SKM-1 treated with dmso at 0.1 percent for 144 hours (cell line): Measurements from ENCODE around the gene PLXNA4.

Experiments
- DNase-seq: peaks from one replicate; lab custom pipeline; 2025; ENCODE audit not compliant: unreplicated experiment; lab: John Stamatoyannopoulos, UW

PLXNA4 gene

DNA sequence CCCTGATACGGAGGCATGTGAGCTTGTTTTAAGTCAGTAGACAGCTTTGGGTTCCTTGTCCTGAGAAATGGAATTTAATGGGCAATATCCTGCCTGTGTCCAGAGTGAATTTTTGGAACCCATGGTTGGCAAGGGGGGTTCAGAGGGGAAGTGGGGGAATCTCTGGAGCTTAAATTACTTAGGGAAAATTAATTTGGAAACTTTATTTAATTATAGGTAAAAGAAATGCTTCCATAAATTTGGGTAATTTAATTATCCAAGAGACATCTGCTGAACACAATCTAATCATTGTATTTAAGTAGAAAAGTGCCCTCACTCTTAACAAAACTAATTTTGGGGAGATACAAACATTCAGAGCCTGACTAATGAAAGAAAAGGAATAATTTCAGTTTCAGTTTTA is 99.7 kb downstream of the PLXNA4 start:
- DNase-seq, result no peak

GRCh38 chr7:132475669-132476116 is 100.6 kb downstream of the PLXNA4 start:
- DNase-seq, result no peak

DNA sequence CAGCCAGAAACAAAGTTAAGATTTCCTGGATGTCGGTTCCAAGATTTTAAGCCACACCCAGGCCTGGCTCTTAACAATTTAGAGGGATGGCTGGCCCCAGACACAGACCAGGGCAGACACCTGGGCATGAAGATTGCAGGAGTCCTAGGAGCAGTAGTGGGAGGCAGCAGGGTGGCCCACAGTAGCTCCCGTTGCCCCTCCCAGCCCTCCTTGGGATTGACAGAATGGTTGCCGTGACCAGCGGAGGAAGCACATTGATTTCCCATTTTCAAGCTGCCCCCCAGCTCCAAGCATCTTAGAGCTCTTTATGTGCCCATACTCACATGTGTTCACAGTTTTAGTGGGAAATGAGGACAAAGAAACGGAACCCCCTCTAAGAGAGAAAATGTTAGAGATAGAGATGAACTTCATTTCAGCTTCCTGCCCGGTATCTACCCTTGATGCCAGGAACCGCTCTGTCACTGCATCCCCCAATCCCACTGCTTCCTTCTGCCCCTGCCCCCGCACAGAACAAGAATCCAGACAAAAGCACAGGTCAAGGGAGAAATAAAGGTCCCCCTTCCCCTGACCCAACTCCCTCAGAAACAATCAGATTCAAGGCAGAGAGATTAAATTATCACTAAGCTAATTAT is 101.1 kb downstream of the PLXNA4 start:
- no peak for DNase-seq

DNA sequence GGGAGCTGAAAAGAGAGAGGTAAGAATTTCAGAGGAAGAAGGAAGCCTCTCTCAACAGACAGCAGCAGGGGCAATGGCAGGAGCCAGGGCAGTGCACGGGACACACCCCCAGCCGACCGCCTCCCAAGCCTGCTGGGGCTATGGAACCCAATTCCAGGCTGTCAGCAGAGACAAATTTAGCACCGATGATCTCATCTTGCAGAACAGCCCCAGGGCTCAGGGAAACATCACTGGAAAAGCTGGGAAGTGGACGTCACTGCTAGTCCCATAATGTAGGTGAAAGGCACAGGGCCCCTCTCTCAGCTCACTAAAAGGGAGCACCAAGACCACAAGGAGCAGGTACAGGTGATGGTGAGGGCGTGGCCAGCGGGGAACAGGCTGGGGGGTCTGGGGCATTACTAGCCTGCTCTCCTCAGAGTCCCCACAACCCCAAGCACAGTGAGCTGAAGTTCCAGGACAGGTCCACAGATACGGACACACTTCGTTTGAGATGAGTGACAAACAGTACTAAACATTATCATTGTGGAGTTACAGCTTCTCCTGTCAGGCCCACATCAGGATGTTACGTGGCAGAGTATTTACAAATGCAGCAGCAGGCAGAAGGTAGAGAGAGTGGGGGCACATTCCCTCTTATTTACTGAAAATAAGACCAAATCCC is 103.7 kb downstream of the PLXNA4 start:
- no peak for DNase-seq

GRCh38 chr7:132471515-132471914 is 104.8 kb downstream of the PLXNA4 start:
- no peak for DNase-seq

DNA sequence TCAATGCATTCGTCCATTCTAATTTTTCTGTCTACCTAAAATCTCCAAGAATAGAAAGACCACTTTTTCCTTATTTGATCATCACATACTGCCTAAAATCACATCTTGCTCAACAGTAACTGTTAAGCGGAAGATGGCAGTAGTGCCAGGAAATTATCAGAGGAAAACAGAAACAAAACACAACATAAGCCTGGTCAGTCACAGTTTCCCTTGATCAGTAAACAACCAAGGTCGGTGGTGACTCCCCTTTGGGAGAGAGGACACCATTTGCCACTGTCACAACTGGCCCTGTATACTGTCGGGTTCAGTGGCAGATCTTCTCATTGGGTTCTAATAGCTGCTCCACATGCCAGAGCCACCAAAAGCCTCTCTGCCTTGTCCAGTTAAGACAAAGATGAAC is 106.6 kb downstream of the PLXNA4 start:
- DNase-seq, result no peak

DNA sequence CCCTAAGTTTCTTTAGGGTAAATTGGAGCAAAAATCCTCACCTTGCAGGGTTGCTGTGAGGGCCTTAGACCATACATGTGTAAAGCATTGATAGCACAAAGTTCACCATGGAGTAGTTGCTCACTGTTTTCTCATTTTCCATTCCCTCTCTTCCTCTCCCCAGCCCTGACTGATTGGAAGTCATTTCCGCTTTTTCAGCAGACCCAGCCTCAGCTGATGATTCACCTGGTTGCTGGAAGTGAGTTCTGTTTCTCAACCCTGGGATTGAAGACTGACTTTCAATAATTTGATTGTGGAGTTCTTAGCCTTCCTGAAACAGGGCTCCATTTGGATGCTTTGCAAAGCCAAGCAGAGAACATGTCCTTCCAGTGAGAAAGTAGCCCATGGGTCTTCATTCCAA is 107.0 kb downstream of the PLXNA4 start:
- DNase-seq, result no peak

GRCh38 chr7:132466367-132466766 is 109.9 kb downstream of the PLXNA4 start:
- DNase-seq, result no peak

GRCh38 chr7:132465516-132465915 is 110.8 kb downstream of the PLXNA4 start:
- no peak for DNase-seq

GRCh38 chr7:132464740-132465139 is 111.5 kb downstream of the PLXNA4 start:
- DNase-seq, result no peak

- DNase-seq, result no peak
Observed at GRCh38 chr7:132463922-132464321, 112.3 kb downstream of the PLXNA4 start.

GRCh38 chr7:132462478-132462877 is 113.8 kb downstream of the PLXNA4 start:
- no peak for DNase-seq

GRCh38 chr7:132461032-132461592 is 115.2 kb downstream of the PLXNA4 start:
- no peak for DNase-seq

DNA sequence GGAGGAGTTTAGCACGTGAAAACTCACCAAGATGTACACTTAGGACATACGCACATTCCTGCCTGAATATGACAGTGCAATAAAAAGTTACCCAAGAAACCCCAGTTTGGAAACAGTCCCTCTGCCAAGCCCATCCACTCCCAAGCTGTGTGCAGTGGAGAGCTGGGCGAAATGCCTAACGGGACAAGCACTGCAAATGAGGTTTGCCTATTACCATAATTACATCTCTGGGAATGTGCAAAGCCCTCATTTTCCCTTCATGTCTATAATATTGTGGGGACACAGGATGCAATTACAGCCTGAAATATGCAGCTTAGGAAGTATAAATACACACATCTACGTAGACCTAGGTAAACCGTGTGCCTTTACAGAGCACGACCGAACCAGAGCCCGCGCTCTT is 117.5 kb downstream of the PLXNA4 start:
- no peak for DNase-seq

GRCh38 chr7:132457658-132458057 is 118.6 kb downstream of the PLXNA4 start:
- DNase-seq, result no peak

- DNase-seq, result no peak
Observed at GRCh38 chr7:132456418-132456817, 119.9 kb downstream of the PLXNA4 start.

GRCh38 chr7:132455378-132455777 is 120.9 kb downstream of the PLXNA4 start:
- DNase-seq, result no peak

- DNase-seq, result no peak
Observed at GRCh38 chr7:132453826-132454225, 122.4 kb downstream of the PLXNA4 start.

- DNase-seq, result no peak
Observed at GRCh38 chr7:132451161-132451560, 125.1 kb downstream of the PLXNA4 start.

DNA sequence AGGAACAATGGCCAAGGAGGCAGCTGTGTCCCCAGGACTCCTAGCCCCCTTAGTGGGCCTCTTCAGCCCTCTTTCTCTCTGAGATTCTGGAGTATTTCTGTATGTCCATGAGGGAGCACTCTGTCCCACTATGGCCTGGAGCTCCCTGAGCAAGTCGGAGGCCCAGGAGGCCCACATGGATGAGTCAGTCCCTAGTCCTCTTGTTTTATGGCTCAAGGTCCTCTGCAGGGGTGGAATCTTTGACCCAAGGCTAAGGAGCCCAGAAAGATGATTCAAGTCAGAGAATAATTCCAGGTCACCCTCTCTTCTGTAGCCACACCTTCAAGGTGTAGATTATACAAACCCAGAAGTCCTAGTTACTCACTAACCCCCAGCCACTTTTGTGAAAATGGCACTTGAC is 125.6 kb downstream of the PLXNA4 start:
- DNase-seq, result no peak

DNA sequence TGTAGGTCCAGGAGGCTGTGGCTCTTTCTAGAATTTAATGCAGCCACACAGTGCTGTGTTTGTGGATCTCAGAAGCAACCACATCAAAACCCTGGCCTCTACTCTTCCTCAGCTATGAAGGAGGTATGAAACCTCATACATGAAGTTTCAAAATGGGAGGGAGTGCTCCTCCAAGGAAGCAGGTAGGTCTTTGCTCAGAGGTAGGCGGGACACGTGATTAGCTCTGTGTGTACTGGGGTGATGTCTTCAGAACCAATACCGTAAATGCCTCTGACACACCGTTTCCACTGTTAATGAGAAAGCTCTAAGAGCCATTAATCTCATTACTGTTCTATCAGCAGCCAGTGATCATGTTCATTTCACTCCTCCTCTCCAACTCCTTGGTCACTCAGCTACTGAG is 126.1 kb downstream of the PLXNA4 start:
- DNase-seq, result no peak

GRCh38 chr7:132446666-132447278 is 129.5 kb downstream of the PLXNA4 start:
- DNase-seq, result no peak
